ENCODE measurements around the gene OSBPL5. TPM values are rescaled to one million over a fixed set of nuclear protein-coding genes. Genes with fewer than 3 reads are reported as not detected.
"Not testable (repeated sequence)": the region's sequence is repeated elsewhere in the genome, so short reads cannot be mapped to it uniquely, and the experiment has no call there.

The OSBPL5 gene
- total RNA-seq, 1 donor from 2014 or later = 1.6 TPM

GRCh38 chr11:3074912-3075589 is 90.1 kb downstream of the OSBPL5 start:
- H3K4me1 Mint-ChIP-seq (ENCODE audit: low read depth) = no peaks in the 10 kb centered on the region
- no peaks in the 10 kb centered on the region for H3K36me3 Mint-ChIP-seq (ENCODE audit: low read depth)
- no peak for DNase-seq (ENCODE audit: low spot score)
- H3K27me3 Mint-ChIP-seq (ENCODE audit: insufficient read depth) = peaks cover 19% of the 10 kb centered on the region
- H3K27ac Mint-ChIP-seq = no peak overlapping the region
- intact Hi-C loops (cut with micrococcal nuclease) = no loop called here
- H3K4me3 Mint-ChIP-seq = no peak overlapping the region
- no peaks in the 10 kb centered on the region for H3K9me3 Mint-ChIP-seq

DNA sequence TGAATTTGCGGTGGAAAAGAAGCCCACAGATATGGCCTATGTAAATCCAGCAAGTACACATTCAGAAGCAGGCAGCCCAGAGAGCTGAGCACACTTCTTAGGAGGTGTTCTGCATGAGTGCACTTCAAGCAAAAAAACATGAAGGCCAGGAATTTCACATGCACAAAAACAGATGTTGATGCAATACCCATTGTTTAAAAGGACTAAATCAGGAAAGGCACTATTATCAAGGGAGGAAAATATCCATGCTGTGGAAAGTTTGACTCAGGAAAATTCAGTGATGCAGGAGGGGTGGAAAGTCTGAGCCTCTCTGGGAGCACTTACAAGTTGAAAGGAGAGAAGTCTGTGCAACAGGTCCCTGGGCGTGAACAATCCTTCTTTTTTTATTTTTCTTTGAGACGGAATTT is 92.1 kb downstream of the OSBPL5 start:
- no peaks in the 10 kb centered on the region for H3K4me1 Mint-ChIP-seq (ENCODE audit: low read depth)
- H3K27ac Mint-ChIP-seq = no peak overlapping the region
- intact Hi-C loops (cut with micrococcal nuclease) = no loop called here
- no peak overlapping the region for H3K4me3 Mint-ChIP-seq
- no peaks in the 10 kb centered on the region for H3K36me3 Mint-ChIP-seq (ENCODE audit: low read depth)
- DNase-seq (ENCODE audit: low spot score) = no peak
- peaks cover 19% of the 10 kb centered on the region for H3K27me3 Mint-ChIP-seq (ENCODE audit: insufficient read depth)
- no peaks in the 10 kb centered on the region for H3K9me3 Mint-ChIP-seq

- no peaks in the 10 kb centered on the region for H3K4me1 Mint-ChIP-seq (ENCODE audit: low read depth)
- no peak for DNase-seq (ENCODE audit: low spot score)
- intact Hi-C loops (cut with micrococcal nuclease) = no loop called here
- H3K9me3 Mint-ChIP-seq = no peaks in the 10 kb centered on the region
- no peak overlapping the region for H3K4me3 Mint-ChIP-seq
- peaks cover 24% of the 10 kb centered on the region for H3K27me3 Mint-ChIP-seq (ENCODE audit: insufficient read depth)
- no peak overlapping the region for H3K27ac Mint-ChIP-seq
- no peaks in the 10 kb centered on the region for H3K36me3 Mint-ChIP-seq (ENCODE audit: low read depth)
These were observed 95.7 kb downstream of the OSBPL5 start for GRCh38 chr11:3069425-3069824.

GRCh38 chr11:3066308-3066707 is 98.8 kb downstream of the OSBPL5 start:
- H3K4me3 Mint-ChIP-seq; H3K27ac Mint-ChIP-seq; H3K4me1 Mint-ChIP-seq (ENCODE audit: low read depth); DNase-seq (ENCODE audit: low spot score); intact Hi-C loops (cut with micrococcal nuclease); H3K36me3 Mint-ChIP-seq (ENCODE audit: low read depth); H3K9me3 Mint-ChIP-seq: not testable (repeated sequence)
- peaks cover 22% of the 10 kb centered on the region for H3K27me3 Mint-ChIP-seq (ENCODE audit: insufficient read depth)

- H3K4me1 Mint-ChIP-seq (ENCODE audit: low read depth); H3K9me3 Mint-ChIP-seq; H3K36me3 Mint-ChIP-seq (ENCODE audit: low read depth); H3K27ac Mint-ChIP-seq; H3K4me3 Mint-ChIP-seq; intact Hi-C loops (cut with micrococcal nuclease); DNase-seq (ENCODE audit: low spot score): not testable (repeated sequence)
- H3K27me3 Mint-ChIP-seq (ENCODE audit: insufficient read depth) = peaks cover 16% of the 10 kb centered on the region
These were observed 100.4 kb downstream of the OSBPL5 start for GRCh38 chr11:3064709-3065108.

DNA sequence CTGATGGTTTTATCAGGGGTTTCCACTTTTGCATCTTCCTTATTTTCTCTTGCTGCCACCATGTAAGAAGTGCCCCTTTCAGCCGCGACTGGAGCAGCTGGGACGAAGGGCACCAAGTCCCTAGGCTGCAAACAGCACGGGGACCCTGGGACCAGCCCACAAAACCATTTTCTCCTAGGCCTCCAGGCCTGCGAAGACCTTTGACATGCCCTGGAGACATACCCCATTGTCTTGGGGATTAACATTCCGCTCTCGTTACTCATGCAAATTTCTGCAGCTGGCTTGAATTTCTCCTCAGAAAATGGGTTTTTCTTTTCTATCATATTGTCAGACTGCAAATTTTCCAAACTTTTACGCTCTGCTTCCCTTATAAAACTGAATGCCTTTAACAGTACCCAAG is 101.2 kb downstream of the OSBPL5 start:
- H3K4me1 Mint-ChIP-seq (ENCODE audit: low read depth); DNase-seq (ENCODE audit: low spot score); H3K4me3 Mint-ChIP-seq; H3K9me3 Mint-ChIP-seq; H3K27ac Mint-ChIP-seq; intact Hi-C loops (cut with micrococcal nuclease); H3K36me3 Mint-ChIP-seq (ENCODE audit: low read depth): not testable (repeated sequence)
- peaks cover 20% of the 10 kb centered on the region for H3K27me3 Mint-ChIP-seq (ENCODE audit: insufficient read depth)

DNA sequence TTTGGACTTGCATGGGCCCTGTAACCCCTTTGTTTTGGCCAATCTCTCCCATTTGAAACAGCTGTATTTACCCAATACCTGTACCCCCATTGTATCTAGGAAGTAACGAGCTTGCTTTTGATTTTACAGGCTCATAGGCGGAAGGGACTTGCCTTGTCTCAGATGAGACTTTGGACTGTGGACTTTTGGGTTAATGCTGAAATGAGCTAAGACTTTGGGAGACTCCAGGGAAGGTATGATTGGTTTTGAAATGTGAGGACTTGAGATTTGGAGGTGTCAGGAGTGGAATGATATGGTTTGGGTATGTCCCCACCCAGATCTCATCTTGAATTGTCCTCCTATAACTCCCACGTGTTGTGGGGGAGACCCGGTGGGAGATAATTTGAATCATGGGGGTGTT is 101.7 kb downstream of the OSBPL5 start:
- H3K27ac Mint-ChIP-seq; intact Hi-C loops (cut with micrococcal nuclease); H3K9me3 Mint-ChIP-seq; DNase-seq (ENCODE audit: low spot score); H3K4me3 Mint-ChIP-seq; H3K4me1 Mint-ChIP-seq (ENCODE audit: low read depth); H3K36me3 Mint-ChIP-seq (ENCODE audit: low read depth): not testable (repeated sequence)
- peaks cover 18% of the 10 kb centered on the region for H3K27me3 Mint-ChIP-seq (ENCODE audit: insufficient read depth)

- Mint-ChIP-seq H3K9me3 (no peaks in the 10 kb centered on the region), H3K4me1 (ENCODE audit: low read depth) (peaks cover 18% of the 10 kb centered on the region), H3K4me3 (no peak overlapping the region), H3K36me3 (ENCODE audit: low read depth) (peaks cover 5% of the 10 kb centered on the region), H3K27ac (no peak overlapping the region), H3K27me3 (ENCODE audit: insufficient read depth) (peaks cover 12% of the 10 kb centered on the region)
- intact Hi-C loops (cut with micrococcal nuclease) = no loop called here
- no peak for DNase-seq (ENCODE audit: low spot score)
These were observed 104.6 kb downstream of the OSBPL5 start for GRCh38 chr11:3060436-3061025.

DNA sequence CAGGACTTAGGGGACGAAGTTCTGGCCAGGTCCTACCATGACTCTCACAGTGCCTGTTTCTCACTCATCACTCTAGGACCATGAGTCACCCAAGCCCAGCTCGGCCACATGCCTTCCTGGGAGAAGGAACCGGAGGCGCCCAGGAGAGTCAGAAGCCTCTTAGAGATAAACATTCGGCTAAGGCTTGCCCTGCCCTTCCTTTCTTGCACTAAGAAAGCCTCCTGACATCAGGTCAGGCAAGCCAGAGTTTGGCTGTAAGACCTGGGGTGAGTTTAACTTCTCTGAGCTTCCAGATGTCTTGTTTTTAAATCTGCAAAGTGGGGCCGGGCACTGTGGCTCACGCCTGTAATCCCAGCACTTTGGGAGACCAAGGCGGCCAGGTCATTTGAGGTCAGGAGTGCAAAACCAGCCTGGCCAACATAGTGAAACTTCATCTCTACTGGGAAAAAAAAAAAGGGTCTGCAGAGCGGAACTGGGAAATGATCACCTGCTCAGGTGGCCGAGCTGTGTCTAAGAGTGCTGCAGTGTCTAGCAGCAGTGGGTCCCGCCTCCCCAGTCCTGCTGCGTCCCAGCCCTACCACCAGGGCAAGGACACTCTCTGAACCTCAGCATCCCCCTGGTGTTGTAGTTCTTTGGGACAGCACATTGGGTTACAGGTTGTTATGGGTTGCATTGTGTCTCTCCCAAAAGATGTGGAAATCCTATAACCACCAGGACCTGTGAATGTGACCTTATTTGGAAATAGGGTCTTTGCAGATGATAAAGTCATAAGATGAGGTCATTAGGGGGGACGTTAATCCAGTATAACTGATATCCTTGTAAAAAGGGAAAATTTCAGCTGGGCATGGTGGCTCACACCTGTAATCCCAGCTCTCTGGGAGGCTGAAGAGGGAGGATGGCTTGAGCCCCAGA is 106.1 kb downstream of the OSBPL5 start:
- Mint-ChIP-seq H3K4me3 (peak overlapping the region; percentile 54), H3K9me3 (no peaks in the 10 kb centered on the region), H3K36me3 (ENCODE audit: low read depth) (peaks cover 15% of the 10 kb centered on the region), H3K4me1 (ENCODE audit: low read depth) (peaks cover 33% of the 10 kb centered on the region), H3K27ac (no peak overlapping the region), H3K27me3 (ENCODE audit: insufficient read depth) (peaks cover 3% of the 10 kb centered on the region)
- DNase-seq (ENCODE audit: low spot score) = no peak
- intact Hi-C loops (cut with micrococcal nuclease) = loop anchor here (5.0 kb wide), 2 partner anchors 157 to 1033 kb away; partner anchors contain the start of gene RRM1

DNA sequence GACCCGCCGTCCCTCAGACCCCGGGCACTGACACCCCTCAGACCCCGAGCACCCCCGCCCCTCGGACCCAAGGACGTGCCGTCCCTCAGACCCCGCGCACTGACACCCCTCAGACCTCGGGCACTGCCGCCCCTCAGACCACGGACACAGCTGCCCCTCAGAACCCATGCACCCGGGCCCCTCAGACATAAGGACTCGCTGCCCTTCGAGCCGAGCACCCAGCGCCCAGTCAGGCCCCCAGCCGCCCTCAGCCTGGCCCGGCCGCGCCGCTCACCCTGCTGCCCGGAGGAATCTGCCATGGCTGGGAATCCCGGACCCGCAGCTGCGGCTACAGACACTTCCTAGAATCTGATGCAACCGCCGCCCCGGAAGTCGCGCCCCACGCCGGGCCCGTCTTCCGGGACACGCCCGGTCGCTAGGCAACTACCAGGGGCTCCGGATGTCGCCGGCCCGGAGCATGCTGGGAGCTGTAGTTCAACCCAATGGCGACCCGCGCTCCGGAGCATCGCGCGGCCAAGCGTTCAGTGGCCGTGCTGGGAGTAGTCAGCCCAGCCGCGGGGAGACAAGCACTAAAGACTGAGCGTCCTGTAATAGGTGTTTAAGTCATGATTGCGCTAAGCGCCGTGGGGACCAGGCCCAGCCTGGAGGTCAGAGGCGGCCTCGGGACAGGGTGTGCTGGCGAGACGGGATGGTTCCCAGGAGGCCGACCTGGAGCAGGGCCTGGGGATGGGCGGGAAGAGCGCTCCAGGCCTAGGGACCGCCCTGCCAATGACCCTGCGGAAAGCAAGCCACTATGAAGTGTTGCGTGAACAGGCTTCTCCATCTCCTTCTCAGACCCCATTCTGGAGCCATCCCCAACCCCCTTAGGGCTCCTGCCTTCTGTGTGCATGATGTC is 107.8 kb downstream of the OSBPL5 start, which contains the start of gene CARS1:
Gene CARS1, minus strand, starts transcription at position 355 of the 895 bp plus-strand sequence. Its CDS starts 56 bp downstream, at position 299.
- H3K27me3 Mint-ChIP-seq (ENCODE audit: insufficient read depth) = peaks cover 3% of the 10 kb centered on the region
- peaks cover 35% of the 10 kb centered on the region for H3K4me1 Mint-ChIP-seq (ENCODE audit: low read depth)
- H3K9me3 Mint-ChIP-seq = no peaks in the 10 kb centered on the region
- peaks cover 22% of the 10 kb centered on the region for H3K36me3 Mint-ChIP-seq (ENCODE audit: low read depth)
- DNase-seq (ENCODE audit: low spot score) = peak; percentile 93
- peak within 1 kb of the TSS; percentile 90 for H3K4me3 Mint-ChIP-seq
- peak within 1 kb of the TSS; percentile 83 for H3K27ac Mint-ChIP-seq
- intact Hi-C loops (cut with micrococcal nuclease) = loop anchor here (1.0 to 5.0 kb wide), 7 partner anchors 43 to 1035 kb away; partner anchors contain the start of genes CDKN1C, NAP1L4, RRM1 and ZNF195

GRCh38 chr11:3056296-3057068 is 108.6 kb downstream of the OSBPL5 start:
- Mint-ChIP-seq H3K4me1 (ENCODE audit: low read depth) (peaks cover 35% of the 10 kb centered on the region), H3K36me3 (ENCODE audit: low read depth) (peaks cover 23% of the 10 kb centered on the region), H3K9me3 (no peaks in the 10 kb centered on the region), H3K27me3 (ENCODE audit: insufficient read depth) (peaks cover 3% of the 10 kb centered on the region), H3K27ac (peak overlapping the region; percentile 83), H3K4me3 (peak overlapping the region; percentile 90)
- intact Hi-C loops (cut with micrococcal nuclease) = loop anchor here (1.0 to 5.0 kb wide), 8 partner anchors 42 to 1036 kb away; partner anchors contain the start of genes CDKN1C, NAP1L4, RRM1 and ZNF195
- peak; percentile 5 for DNase-seq (ENCODE audit: low spot score)

Measured in activated T-helper 1 cell treated with anti-CD3 and anti-CD28 coated beads, Interleukin-12 subunit alpha, Interleukin-12 subunit beta, Interleukin-2, Interleukin-4 antibody, amounts not matched to agents 30 ng/mL and 10 ng/mL and 1 ng/mL, durations not matched to agents 14 hours and 24 hours and 36 hours (primary cell).